GM18519 (cell line): ENCODE data around the gene NPHP4.

Experiments used
- ATAC-seq: cut with Tn5 transposase; IDR thresholded peaks from one replicate; pipeline ENCODE4 v1.9.1; 2021; ENCODE audit warnings: mild to moderate bottlenecking, moderate library complexity; ENCODE audit not compliant: unreplicated experiment, low FRiP score

NPHP4 gene

GRCh38 chr1:5839881-5840550, 152.2 kb downstream of the NPHP4 start:
- ATAC-seq = no peak

- no peak for ATAC-seq
These were observed 152.9 kb downstream of the NPHP4 start for GRCh38 chr1:5839161-5839880.

- no peak for ATAC-seq
These were observed 154.1 kb downstream of the NPHP4 start for GRCh38 chr1:5837976-5838653.

GRCh38 chr1:5836776-5837440, 155.3 kb downstream of the NPHP4 start:
- no peak for ATAC-seq

GRCh38 chr1:5835179-5835562, 157.1 kb downstream of the NPHP4 start:
- ATAC-seq = no peak

- no peak for ATAC-seq
These were observed 157.6 kb downstream of the NPHP4 start for GRCh38 chr1:5834477-5835178.

- ATAC-seq = no peak
These were observed 158.3 kb downstream of the NPHP4 start for GRCh38 chr1:5833911-5834310.

- ATAC-seq = no peak
These were observed 159.0 kb downstream of the NPHP4 start for GRCh38 chr1:5832916-5833895.

- ATAC-seq = no peak
These were observed 160.5 kb downstream of the NPHP4 start for GRCh38 chr1:5831600-5832335.

GRCh38 chr1:5830771-5831599, 161.2 kb downstream of the NPHP4 start:
- ATAC-seq = no peak

GRCh38 chr1:5829414-5829813, 162.8 kb downstream of the NPHP4 start:
- no peak for ATAC-seq

- no peak for ATAC-seq
These were observed 163.8 kb downstream of the NPHP4 start for GRCh38 chr1:5828308-5828935.

- ATAC-seq = no peak
These were observed 164.7 kb downstream of the NPHP4 start for GRCh38 chr1:5827516-5827915.

- ATAC-seq = no peak
These were observed 165.6 kb downstream of the NPHP4 start for GRCh38 chr1:5826601-5827000.

GRCh38 chr1:5822726-5823125, 169.5 kb downstream of the NPHP4 start:
- ATAC-seq = no peak

GRCh38 chr1:5822266-5822665, 170.0 kb downstream of the NPHP4 start:
- no peak for ATAC-seq

- no peak for ATAC-seq
These were observed 170.6 kb downstream of the NPHP4 start for GRCh38 chr1:5821540-5822176.
